OCI-LY3 (cell line): ENCODE measurements around the gene DNAJC24.

ENCODE experiments used
- H2AFZ ChIP-seq: fragments of 200-600, 300-600 bp; shearing (Covaris generic); 2 replicates; pipeline ENCODE4 v1.6.0; 2014; ENCODE audit warnings: antibody characterized with exemption, low read depth, low read length
- H3K27ac ChIP-seq: fragments of 200-600, 300-600 bp; sonication (generic); 2 replicates; pipeline ENCODE4 v1.5.1; 2014; ENCODE audit warnings: mild to moderate bottlenecking, low read length, moderate library complexity, mixed read lengths
- H3K27me3 ChIP-seq: fragments of 200-600, 300-600 bp; sonication (generic); 2 replicates; pipeline ENCODE4 v1.6.1; 2014; ENCODE audit warnings: low read depth, low read length, mixed read lengths
- H3K36me3 ChIP-seq: fragments of 200-600, 300-600 bp; sonication (generic); replicated peaks from 2 replicates; pipeline ENCODE3; 2014; ENCODE audit warnings: low read depth, low read length, mixed read lengths
- H3K4me1 ChIP-seq: fragments of 300-600, 200-600 bp; sonication (generic); 2 replicates; pipeline ENCODE4 v1.6.1; 2014; ENCODE audit warnings: low read length, mixed read lengths
- H3K4me2 ChIP-seq: fragments of 200-600, 300-600 bp; sonication (generic); 2 replicates; pipeline ENCODE4 v1.6.1; 2014; ENCODE audit warnings: low read length, mixed read lengths
- H3K4me3 ChIP-seq: fragments of 300-600, 200-600 bp; sonication (generic); 2 replicates; pipeline ENCODE4 v1.5.1; 2014; ENCODE audit warnings: antibody characterized with exemption, mild to moderate bottlenecking, low read length, moderate library complexity
- H3K79me2 ChIP-seq: fragments of 300-600, 200-600 bp; shearing (Covaris generic); 2 replicates; pipeline ENCODE4 v1.6.1; 2014; ENCODE audit warnings: mild to moderate bottlenecking, low read length, mixed read lengths
- H3K9ac ChIP-seq: fragments of 300-600, 200-600 bp; shearing (Covaris generic); 2 replicates; pipeline ENCODE4 v1.6.0; 2014; ENCODE audit warnings: mild to moderate bottlenecking, low read length, moderate library complexity
- H3K9me3 ChIP-seq: fragments of 200-600, 300-600 bp; shearing (Covaris generic); 2 replicates; pipeline ENCODE4 v1.6.1; 2014; ENCODE audit warnings: low read length, mixed read lengths; ENCODE audit not compliant: insufficient read depth
- H4K20me1 ChIP-seq: fragments of 200-600, 300-600 bp; sonication (generic); 2 replicates; pipeline ENCODE4 v1.6.1; 2016; ENCODE audit warnings: low read length, mixed read lengths; ENCODE audit not compliant: insufficient read depth
- CTCF ChIP-seq: fragments of 200-600, 300-600 bp; sonication (generic); IDR thresholded peaks from 2 replicates; pipeline ENCODE4 v1.5.1; 2014; ENCODE audit warnings: antibody characterized with exemption, low read length, low read depth
- EZH2phosphoT487 ChIP-seq: fragments of 200-600 bp; shearing (Covaris generic); IDR thresholded peaks from 2 replicates; pipeline ENCODE4 v1.6.1; 2018; ENCODE audit warnings: antibody characterized with exemption, mixed run types, low read depth

Gene DNAJC24

DNA sequence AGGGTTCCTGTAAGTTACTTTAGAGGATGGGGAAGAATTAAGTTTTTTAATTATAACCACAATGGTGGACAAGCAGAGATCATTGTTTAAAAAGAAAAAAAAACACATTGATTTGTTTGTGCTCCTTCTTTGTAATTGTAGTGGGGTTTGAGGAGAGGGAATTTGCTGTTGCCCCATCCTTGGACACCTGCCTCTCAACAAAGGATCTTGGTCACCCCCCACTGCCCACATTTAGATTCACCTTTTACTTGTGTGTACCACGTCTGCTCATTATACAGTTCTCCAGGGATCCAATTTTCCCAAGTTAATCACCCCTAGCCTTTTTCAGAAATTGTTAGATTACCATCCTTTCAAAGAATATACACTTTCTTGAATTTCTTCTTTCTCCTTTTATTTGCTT lies 53.0 kb downstream of the DNAJC24 start:
- Histone ChIP-seq H3K4me3 (no peak overlapping the region), H3K27ac (no peak overlapping the region), H3K36me3 (no peaks in the 10 kb centered on the region), H3K9ac (no peak overlapping the region), H3K4me2 (no peak overlapping the region), H3K79me2 (no peaks in the 10 kb centered on the region), H2AFZ (no peak overlapping the region), H4K20me1 (no peaks in the 10 kb centered on the region), H3K9me3 (no peaks in the 10 kb centered on the region), H3K4me1 (no peaks in the 10 kb centered on the region), H3K27me3 (no peaks in the 10 kb centered on the region)
- no peak for TF ChIP-seq EZH2phosphoT487
- no peak for TF ChIP-seq CTCF

DNA sequence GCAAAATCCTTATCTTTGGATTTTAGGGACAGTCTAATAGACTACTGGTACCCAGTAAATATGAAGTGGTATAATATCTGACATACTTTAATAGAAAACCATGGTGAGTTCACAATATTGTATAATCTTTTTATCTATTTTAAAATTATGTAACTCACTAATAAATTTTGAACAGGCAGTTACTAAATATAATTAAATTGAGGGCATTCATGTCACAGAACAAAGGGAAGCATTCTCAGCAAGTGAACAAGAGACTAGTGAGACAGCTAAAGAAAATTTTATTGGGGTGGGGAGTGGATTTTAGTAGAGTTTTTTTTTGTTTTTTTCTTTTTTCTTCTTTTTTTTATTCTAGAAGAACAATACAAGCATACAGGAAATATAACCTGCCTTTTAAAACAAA lies 55.0 kb downstream of the DNAJC24 start:
- Histone ChIP-seq H3K27me3 (no peaks in the 10 kb centered on the region), H2AFZ (no peak overlapping the region), H3K79me2 (no peaks in the 10 kb centered on the region), H3K4me2 (no peak overlapping the region), H4K20me1 (no peaks in the 10 kb centered on the region), H3K36me3 (peaks cover 3% of the 10 kb centered on the region), H3K4me3 (no peak overlapping the region), H3K27ac (no peak overlapping the region), H3K4me1 (no peaks in the 10 kb centered on the region), H3K9me3 (no peaks in the 10 kb centered on the region), H3K9ac (no peak overlapping the region)
- TF ChIP-seq EZH2phosphoT487 (no peak), CTCF (no peak)

GRCh38 chr11:31433851-31434250 lies 64.2 kb downstream of the DNAJC24 start:
- H3K9me3 ChIP-seq, result no peaks in the 10 kb centered on the region
- H3K36me3 ChIP-seq, result peaks cover 5% of the 10 kb centered on the region

GRCh38 chr11:31437742-31438435 lies 68.2 kb downstream of the DNAJC24 start:
- Histone ChIP-seq H3K9me3 (no peaks in the 10 kb centered on the region), H3K36me3 (no peaks in the 10 kb centered on the region), H3K4me2 (no peak overlapping the region), H2AFZ (no peak overlapping the region), H3K4me3 (no peak overlapping the region), H3K27me3 (no peaks in the 10 kb centered on the region), H4K20me1 (no peaks in the 10 kb centered on the region), H3K27ac (no peak overlapping the region), H3K4me1 (no peaks in the 10 kb centered on the region), H3K79me2 (no peaks in the 10 kb centered on the region), H3K9ac (no peak overlapping the region)
- TF ChIP-seq EZH2phosphoT487, result no peak
- TF ChIP-seq CTCF, result no peak

More at GRCh38 chr11:31433851-31434250, 64.2 kb downstream of the DNAJC24 start:
- H3K27me3 ChIP-seq, result no peaks in the 10 kb centered on the region
- no peaks in the 10 kb centered on the region for H3K4me1 ChIP-seq
- no peak overlapping the region for H3K4me3 ChIP-seq
- H3K4me2 ChIP-seq, result no peak overlapping the region
- no peak overlapping the region for H3K27ac ChIP-seq
- TF ChIP-seq EZH2phosphoT487 (no peak), CTCF (no peak)
- H3K9ac ChIP-seq, result no peak overlapping the region
- H2AFZ ChIP-seq, result no peak overlapping the region
- H3K79me2 ChIP-seq, result no peaks in the 10 kb centered on the region
- H4K20me1 ChIP-seq, result no peaks in the 10 kb centered on the region
